GM18517 (cell line): ENCODE data around the gene NTHL1.
A peak's percentile ranks its signal among the peaks of the same experiment; 100 is the strongest.
"Not testable (repeated sequence)": the region's sequence is repeated elsewhere in the genome, so short reads cannot be mapped to it uniquely, and the experiment has no call there.

Experiments
- ATAC-seq: cut with Tn5 transposase; IDR thresholded peaks from one replicate; pipeline ENCODE4 v1.9.1; 2021; ENCODE audit warnings: mild to moderate bottlenecking, moderate library complexity; ENCODE audit not compliant: unreplicated experiment

Gene NTHL1

DNA sequence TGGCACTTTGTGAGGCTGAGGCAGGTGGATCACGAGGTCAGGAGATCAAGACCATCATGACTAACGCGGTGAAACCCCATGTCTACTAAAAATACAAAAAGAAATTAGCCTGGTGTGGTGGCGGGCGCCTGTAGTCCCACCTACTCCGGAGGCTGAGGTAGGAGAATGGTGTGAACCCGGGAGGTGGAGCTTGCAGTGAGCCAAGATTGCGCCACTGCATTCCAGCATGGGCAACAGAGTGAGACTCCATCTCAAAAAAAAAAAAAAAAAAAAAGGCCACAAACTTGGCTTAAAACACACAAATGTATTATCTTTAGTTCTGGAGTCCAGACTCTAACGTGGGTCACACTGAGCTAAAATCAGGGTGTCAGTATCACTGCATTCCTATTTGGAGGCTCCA is 35.9 kb downstream of the NTHL1 start:
- not testable (repeated sequence) for ATAC-seq

DNA sequence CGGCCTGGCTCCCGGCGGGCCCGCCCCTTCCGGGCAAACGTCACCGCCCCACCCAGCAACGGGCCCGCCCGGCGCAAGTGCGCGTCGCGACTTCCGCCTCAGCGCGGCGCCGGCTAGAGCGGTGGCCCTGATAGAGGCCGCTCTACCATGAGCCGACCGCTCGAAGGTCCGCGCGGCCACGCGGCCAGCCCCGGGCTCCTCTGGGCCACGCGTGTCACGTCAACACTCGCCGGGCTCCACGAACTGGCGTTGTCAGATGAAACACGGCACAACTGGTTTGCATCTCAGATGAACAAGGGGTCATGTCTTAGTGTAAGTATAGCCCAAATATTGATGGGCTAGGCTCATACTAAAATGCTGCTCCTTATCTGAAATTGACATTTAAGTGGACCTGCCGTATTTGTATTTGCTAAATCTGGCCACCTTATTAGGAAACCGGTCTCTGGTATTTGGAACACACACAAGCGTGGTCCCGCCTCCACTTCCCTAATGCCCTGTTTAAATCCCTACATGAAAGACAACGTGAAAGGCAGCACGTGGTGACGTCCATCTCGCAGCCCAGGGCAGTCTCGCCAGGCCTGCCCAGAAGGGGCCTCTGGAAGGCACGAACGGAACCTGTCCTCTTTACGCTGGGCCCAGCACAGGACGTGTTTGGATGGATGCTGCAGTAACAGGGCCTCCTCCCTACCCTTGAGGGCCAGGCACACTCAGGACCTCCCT is 37.7 kb downstream of the NTHL1 start, which contains the start of gene ZNF598:
TSS of gene ZNF598 (minus strand) at position 31 of the 720 bp plus-strand sequence.
- peak; percentile 53 for ATAC-seq

DNA sequence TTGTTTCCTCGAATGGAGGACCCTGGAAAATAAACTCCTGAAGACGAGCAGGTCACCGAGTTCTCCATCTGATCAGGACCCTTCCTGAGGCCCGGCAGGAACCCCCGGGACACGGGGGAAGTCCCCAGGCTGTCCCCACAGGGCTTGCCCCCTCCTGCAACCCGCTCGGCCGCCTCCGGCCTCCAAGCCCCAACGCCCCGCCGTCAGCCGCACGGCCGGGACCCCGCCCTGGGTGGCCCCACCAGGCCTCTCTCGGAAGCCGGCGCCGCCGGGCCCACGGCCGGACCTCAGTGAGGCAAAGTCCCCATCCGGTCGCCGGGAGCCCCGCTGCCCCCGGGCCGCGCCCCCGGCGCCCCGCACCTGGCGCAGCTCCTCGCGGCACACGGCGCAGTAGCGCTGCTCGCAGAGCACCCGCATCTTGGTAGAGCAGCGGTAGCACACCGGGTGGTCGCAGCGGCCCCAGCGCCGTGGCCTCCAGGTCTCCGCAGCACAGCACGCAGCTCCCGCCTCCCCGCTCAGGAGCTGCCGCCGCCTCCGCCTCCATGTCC is 38.4 kb downstream of the NTHL1 start:
- ATAC-seq, result peak; percentile 36

DNA sequence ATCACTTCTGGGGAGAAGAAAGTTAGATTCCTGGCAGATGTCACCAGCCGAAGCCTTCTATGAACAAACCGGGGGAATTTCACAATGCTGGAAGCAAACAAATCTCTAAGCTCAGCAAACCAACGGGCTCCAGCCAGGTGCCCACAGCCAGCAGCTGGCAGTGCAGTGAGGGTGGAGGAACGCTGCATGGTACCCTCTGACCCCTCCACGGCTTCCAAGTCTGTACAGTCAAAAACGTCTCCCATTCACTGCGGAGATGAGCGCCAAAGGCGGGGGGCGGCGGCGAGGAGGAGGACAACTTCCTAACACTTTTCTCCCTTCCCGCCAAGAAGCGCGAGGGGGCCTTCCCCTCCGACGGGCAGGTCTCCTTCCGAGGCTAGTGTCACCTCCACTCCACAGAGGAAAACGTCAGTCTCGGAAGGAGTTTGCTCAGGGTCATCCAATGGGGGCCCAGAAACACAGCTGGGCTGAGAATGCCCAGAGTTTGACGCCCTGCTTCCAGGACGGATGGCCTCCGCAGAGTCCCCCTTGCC is 38.9 kb downstream of the NTHL1 start:
- no peak for ATAC-seq

DNA sequence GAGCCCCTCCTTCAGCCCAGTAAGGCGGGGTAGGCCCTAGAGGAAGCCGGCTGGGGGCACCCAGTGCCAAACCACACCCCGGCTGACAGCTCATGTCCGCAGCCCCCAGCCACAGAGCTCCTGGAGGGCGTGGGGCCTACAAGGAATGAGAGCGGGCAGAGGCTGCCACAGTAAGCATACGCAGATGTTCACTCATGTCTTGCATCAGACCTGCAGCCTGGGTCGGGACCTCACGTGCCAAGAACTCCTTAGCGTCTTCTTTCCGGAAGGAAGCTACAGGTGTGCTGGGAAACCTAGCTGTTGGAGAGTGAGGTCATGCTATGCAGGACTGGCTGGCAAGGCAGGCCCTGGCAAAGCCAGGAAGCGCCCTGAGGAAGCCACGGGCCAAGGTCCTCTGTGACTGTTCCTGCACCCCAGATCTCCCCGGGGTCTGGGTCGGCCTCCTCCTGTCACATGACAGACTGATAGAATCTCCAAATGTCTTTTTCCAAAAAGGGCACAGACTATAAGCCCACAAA is 39.6 kb downstream of the NTHL1 start:
- ATAC-seq, result no peak

DNA sequence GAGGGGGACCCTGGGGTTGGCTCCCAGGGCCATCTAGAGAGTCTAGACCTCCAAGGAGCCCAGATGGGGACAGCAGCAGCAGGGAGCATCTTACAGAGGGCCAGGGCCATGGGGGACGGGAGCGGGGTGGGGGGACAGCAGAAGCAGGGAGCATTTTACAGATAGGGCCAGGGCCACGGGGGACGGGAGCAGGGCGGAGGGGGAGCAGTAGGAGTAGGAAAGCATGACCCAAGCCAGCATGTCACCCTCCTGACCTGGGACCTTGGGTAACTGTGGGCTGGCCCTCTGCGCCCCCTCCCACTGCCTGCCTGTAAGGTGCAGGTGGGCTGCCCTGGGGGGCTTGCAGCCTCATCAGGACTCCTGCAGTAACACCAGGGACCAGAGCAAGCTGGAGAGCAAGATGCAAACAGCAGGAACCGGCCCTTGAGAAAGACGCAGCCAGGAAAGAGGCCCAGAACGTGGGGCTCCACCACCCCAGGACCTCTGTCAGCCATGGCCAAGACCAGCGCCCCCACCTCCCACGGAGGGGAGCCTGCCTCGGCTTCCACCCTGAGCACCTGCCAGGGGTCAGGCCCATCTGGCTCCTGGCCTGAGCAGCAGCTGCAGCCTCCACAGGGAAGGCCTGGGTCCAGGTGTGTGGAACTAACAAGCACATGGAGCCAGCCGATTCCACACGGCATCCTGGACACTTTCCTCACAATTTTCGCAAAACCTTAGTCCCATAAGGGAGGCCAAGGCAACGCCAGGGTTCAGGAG is 40.4 kb downstream of the NTHL1 start:
- ATAC-seq, result no peak

DNA sequence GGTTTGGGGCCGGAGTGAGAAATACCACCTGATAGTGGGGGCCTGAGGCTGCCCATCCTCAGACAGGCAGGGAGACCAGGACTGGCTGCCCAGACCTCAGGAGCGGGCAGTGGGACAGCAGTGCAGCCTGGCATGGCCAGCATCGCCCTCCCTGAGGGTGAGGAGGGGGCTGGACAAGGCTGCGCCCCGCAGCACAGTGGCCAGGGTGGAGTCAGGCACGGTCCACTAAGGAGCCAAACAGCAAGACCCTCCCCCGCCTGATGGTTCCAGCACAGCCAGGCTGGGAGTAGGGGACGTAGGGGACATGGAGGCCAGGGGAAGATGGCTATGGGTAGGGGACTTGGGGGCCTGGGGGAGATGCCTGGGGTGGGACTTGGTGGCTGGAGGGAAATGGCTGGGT is 41.3 kb downstream of the NTHL1 start:
- ATAC-seq, result no peak

DNA sequence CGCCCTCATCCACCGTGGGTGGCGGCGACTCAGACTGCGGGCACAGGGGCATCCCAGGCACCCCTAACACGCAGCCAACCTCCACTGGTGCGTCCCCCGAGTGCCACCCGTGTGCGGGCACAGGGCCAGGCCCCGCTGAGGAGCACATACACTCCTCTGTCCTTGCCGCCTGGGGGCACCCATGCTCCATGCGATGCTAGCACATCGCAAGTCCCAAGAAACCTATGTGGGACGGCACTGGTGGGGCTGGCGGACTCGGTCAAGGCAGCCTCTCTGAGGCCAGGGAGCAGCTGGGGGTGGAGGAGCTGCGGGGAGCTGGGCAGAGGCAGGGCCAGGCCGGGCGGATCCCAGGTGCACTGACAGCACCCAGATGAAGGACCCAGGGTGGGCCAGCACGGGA is 42.0 kb downstream of the NTHL1 start:
- no peak for ATAC-seq

DNA sequence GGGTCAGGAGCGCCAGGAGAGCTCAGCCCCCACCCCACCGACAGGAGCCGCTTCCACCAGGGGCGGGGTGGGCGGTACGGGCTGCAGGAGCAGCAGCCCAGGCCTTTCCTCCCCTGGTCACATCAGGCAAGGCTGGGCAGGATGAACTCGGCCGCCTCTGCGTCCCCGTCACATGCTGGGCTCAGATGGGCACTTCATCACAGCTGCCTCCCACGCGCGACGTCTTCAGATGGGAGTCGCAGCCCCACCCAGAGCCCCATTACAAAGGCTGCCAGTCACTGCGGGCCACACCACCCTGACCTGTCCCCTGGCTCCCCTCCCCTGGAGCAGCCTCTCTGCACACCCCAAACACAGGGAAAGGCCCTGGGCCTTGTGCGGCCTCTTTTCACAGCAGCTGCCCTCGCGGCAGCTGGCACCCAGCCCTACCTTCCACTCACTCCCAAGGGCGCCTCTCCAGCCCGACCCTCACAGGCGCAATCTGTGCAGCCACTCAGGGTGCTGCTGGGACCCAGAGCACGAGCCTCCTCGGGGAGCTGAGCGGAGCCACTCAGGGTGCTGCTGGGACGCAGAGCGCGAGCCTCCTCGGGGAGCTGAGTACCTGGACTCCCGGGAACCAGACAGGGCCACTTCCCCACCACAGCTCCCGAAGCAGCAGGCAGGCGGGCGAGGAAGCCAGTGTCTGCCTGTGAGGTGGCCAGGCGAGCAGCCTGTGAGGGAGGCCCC is 42.7 kb downstream of the NTHL1 start:
- no peak for ATAC-seq

DNA sequence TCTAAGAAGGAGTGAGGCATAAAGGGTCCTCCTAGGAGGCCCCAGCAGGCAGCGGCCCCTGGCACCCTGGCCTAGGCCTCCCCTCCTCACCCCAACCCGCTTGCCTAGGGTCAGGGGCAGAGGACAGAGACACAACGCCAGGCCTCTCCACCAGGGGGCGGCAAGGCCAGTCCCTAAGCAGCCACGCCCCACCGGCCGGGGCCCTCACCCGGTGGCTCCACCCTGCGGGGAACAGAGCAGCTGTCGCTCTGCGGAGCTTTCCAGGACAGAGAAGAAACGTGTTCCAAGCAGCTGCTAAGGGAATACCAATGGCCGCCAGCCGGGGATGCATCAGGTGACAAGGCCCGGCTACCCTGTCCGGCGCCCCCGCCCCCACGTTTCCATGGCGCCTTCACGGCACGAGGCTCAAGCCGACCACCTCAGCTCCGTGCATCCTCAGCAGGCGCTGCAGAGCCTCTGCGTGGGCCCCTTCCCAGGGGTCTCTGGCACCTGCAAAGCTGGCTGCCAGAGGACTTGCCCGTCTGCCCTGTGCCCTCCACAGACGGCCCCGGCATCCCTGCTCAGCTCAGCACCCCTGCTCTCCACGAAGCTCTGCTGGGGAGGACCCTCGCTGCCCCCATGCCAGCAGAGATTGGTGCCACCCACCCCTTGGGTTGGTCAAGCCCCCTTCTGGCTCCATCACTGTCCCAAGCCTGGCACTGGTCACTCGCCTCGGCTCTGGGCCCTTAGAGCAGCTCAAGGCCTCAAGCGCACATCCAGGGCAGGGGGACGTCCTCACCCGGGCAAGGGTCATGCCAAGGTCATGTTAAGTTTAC is 43.6 kb downstream of the NTHL1 start:
- no peak for ATAC-seq

DNA sequence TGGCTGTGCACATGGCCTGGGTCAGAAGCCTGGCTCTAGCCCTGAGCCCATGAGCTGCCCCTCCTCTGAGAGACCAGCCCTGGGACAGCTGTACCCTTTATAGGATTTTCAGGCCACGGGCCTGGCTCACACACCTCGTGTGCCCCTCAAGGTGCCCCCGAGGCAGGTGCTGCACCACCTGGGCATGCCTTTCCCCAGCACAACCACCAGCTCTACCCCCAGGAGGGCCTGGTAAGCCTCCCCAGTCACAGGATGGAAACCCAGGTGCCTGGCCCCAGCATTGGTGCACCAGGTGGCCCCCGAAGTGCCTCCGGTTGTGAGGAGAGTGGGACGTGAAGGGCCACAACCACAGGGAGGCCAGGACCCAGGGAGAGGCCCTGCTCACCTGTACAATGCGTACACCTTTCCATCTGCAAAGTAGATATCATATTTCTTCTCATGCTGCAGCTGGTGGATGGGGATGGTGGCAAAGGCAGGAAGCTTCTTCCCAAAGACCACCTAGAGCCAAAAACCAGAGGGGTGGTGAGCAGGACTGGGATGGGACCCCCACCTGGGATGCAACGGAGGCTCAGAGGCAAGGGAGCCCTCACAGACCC is 44.3 kb downstream of the NTHL1 start:
- ATAC-seq, result no peak

DNA sequence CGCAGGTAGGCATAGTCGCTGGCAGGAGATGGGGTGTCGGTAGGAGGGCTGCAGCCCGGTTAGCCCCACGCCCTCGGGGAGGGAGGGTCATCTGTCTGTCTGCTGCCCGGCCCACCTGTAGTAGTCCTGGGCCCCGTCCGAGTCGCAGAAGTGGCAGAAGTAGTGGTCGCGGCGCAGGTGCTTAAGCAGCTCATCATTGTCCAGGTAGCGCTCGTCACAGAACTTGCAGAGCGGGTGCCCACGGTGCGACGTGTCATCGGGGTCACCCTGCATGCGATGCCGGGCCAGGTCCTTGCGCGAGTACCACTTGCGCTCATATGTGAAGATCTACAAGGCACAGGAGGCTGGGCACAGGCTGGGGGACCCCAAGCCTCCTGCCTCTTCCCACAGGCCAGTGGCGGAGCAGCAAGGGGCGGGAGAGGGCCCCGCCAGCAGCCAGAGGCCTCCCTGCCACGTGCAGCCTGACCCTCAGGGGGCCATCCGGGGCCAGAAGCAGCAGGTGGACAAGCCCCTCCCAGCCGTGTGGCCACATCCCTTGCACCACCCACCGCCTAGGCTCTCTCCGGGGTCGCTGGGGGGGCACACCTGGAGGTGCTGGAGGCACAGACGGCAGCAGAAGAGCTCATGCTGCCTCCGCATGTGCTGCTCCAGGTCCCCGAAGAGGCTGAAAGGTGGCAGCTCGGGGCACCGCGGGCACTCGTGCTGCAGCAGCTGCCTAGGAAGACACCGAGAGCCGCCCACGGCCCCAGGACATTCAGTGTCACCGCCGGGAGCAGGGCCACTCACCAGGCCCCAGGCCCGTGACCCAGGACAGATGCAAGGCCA is 45.0 kb downstream of the NTHL1 start:
- ATAC-seq, result no peak

DNA sequence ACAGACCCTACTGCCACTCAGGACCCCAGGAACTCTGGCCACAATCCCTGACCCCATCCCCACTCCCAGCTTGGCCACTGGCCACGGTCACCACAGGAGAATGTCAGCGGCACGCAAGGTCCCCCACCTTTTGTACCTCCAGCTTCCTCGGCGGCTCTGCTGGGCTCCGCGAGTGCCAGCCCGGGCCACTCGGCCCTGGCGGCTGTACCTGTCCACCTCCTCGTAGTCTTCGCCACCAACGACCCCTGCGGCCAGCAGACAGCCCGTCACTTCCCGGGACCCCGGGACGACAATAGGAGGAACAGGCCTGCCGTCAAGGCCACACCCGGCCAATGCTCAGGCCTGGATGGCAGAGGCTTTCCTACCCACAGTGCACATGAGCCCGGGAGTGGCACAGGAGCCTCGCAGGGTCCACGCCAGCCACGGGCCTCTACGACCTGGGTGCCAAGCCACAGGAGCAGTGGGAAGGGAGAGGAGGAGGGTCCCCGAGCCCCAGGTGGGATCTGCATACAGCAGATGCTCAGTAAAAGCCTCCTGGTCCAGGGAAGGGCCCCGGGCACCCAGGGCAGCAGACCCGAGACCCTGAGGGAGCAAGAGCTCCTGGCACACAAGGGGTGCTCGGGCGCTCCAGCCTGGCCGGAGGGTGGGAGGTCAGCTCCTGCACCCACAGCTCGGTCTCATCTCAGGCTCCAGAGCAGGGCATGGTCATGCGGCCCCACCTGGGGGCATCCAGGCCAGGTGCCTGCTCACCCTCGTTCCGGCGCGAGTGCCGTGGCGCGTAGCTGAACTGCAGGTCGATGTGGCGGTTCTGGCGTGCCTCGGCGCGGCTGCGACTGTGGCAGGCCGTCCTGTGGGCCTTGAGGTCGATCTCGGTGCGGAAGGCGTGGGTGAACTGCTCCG is 45.9 kb downstream of the NTHL1 start:
- no peak for ATAC-seq

DNA sequence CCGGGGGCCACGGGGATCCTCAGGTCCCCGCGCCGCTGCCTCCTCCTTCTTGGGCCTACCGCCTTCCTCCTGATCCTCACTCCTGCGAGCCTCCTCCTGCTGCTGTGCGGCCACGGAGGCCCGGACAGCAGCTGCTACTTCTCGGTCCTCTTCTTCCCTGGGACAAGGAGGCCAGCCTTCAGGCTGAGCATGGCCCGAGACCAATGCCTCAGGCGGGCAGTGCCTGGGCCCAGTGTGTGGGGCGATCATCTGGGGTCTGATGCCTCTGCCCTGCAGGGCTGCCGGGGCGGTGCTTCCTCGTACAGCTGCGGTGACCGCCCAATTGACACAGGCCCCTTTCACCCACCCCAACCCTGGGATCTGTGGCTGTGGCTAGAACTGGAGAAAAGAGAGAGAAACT is 46.6 kb downstream of the NTHL1 start:
- no peak for ATAC-seq

DNA sequence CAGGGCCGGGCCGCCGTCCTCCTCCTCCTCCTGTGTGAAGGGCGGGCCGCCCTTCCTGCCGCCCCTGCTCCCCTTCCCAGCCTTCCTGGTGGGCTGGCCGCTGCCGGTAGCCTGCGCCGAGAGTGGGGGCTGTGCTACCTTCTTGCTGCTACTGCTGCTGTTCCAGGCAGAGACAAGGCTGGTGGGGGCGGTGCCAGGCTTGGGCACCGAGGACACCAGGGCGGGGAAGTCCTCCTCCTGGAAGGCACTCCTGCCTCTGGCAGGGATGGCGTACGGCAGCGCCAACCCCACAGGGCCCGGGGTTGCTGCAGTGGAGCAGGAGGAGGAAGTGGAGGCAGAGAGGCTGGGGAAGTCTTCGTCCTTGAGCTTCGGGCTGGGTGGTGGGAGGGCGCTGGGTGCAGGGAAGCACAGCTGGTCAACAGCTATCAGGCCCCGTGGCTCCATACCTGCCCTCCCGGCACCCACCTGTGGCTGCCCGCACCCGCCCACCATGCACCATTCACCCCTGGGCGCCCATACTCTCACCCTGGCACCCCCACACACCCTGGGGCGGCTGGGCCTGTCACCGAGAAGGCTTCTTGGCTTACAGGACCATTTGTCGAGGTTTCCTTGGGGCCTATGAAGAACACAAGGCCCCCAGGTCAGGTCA is 47.6 kb downstream of the NTHL1 start:
- ATAC-seq, result no peak

DNA sequence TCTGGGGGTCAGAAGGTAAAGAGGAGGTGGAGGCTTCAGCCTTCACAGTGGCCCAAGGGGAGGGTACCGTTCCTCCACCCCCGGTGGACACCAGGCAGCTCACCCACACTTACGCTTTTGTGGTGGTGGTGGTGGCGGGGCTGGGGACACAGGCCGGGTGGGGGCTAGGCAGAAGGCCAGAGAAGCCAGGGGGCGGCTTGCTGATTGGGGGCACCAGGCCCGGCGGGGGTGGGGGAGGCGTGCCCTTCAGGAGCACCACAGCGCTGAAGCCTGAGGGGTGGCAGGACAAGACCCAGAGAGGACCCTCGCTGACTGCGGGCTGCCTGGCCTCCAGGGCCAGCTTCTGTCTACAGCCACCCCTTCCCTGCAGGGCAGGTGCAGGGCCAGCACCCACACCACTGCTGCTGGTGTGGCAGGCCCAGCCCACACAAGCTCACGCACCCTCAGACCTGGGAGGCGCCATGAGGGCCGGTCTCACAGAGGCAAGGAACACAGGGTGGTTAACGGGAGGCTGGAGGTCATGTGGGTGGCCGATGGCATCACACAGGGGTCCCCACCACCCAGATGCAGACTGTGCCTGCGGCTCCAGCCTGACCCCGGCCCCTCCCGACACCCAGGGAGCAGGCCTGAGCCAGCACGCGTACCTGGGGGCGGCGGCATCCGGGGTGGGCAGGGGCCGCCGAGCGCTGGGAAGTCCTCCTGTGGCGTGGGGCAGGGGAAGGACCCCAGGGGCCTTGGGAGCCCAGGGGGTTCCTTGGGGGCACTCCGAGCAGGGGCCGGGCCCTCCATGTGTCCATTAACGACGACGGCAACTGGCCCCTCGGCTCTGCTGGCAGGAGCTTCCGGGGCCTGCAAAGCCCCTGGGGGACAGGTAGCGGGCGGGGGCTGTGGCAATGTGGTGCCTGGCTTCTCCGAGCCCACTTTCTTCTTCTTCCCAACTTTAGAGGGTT is 48.5 kb downstream of the NTHL1 start:
- ATAC-seq, result no peak
